NCI-H526 (cell line): Measurements from ENCODE around the gene RNF44.

Source experiments
- DNase-seq, 2 experiments: peaks; one replicate each; lab custom pipeline; 2025; lab: John Stamatoyannopoulos, UW

The RNF44 gene

GRCh38 chr5:176535664-176536131 is 1.5 kb downstream of the RNF44 start:
- peak in 1 of 2 experiments; percentile 21 for DNase-seq

GRCh38 chr5:176535101-176535663 is 2.0 kb downstream of the RNF44 start:
- no peak for DNase-seq

- no peak for DNase-seq
These were observed 2.6 kb downstream of the RNF44 start for GRCh38 chr5:176534640-176535039.

- no peak for DNase-seq
These were observed 3.1 kb downstream of the RNF44 start for GRCh38 chr5:176533894-176534611.

DNA sequence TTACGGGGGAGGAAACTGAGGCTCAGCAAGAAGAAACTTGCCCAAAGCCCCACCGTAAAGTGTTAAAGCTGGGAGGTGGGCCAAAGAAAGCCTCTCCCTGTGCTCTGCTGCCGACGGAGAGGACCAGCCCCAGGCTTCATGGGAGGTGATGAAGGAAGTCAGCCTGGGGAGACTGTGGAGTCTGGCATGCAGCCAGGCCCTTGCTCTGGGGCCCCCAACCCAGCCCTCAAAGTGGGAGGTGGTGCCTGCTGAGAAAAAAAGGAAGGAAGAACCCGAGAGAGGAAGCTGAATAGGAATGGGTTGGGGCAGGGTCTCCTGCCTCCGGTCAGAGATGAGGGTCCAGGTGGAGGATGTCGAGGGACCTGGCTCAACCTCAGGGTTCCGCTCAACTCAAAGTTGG is 3.8 kb downstream of the RNF44 start:
- no peak for DNase-seq

DNA sequence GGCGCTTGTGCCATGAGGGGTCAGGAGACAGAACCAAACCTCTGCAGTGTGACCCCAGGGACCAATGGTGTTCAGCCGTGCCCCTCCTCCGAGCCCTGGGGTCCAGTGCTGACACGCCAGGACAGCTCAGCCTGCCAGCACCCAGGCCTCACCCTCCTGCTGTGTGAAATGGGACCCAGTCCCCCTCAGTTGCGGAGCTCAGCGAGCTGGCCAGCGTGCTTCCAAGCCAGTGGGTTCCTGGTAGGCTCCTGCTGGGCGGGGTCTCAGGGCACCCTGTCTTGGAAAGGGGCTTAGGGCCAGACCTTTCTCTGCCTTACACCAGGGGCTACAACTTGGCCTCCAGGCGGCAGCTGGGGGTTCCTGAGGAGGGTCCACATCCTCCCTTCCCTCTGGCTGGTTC is 4.4 kb downstream of the RNF44 start:
- DNase-seq, result no peak

GRCh38 chr5:176531902-176532493 is 5.2 kb downstream of the RNF44 start:
- no peak for DNase-seq

GRCh38 chr5:176530983-176531901 is 6.0 kb downstream of the RNF44 start:
- peak in 1 of 2 experiments; percentile 15 for DNase-seq

- no peak for DNase-seq
These were observed 6.7 kb downstream of the RNF44 start for GRCh38 chr5:176530393-176530982.

DNA sequence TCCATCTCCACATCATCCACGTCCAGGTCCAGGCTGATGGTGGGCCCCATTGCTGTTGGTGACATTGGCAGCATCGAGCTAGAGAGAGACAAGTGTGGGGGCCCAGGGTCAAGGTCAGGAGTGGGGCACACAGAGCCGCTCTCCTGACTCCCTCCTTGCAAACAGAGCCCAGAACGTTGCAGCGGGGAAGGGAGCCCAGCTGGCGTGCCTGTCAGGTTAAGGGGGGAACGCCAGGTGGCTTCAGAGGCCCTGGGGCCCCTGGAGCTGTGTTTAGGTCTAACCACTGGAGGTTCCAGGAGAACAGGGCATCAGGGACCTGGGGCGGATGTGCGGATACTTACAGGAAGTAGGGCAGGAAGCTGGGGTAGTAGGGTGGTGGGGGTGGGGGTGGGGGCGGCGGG is 7.5 kb downstream of the RNF44 start:
- no peak for DNase-seq

- no peak for DNase-seq
These were observed 8.0 kb downstream of the RNF44 start for GRCh38 chr5:176529116-176529740.

- no peak for DNase-seq
These were observed 8.5 kb downstream of the RNF44 start for GRCh38 chr5:176528761-176529115.

GRCh38 chr5:176528301-176528700 is 8.9 kb downstream of the RNF44 start:
- no peak for DNase-seq

- no peak for DNase-seq
These were observed 9.7 kb downstream of the RNF44 start for GRCh38 chr5:176527246-176528222.

DNA sequence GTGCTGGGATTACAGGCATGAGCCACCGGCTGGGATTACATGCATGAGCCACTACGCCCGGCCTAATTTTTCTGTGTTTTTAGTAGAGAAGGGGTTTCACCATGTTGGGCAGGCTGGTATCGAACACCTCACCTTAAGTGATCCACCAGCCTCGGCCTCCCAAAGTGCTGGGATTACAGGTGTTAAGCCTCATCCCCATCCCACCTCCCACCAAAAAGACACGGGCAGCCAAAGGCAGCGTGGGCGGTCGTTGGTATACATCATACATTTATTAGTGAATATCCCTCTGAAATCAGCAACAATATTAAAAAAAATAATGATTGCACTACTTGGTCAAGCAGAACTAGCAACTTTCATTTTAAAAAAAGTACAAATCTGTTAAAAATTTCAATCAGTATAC is 10.7 kb downstream of the RNF44 start:
- DNase-seq, result no peak

DNA sequence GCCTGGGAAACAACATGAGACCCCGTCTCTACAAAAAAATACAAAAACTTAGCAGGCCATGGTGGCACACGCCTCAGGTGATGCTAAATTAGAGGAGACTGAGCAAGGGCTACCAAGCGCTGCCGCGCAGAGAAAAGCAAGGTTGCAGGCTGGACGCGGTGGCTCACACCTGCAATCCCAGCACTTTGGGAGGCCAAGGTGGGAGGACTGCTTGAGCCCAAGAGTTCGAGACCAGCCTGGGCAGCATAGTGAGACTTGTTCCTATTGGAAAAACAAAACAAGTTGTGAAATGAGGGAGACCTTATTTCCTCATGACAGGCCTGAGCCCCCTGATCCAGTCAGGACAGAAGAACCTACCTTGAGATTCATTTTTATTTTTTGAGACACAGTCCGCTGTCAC is 11.5 kb downstream of the RNF44 start:
- DNase-seq, result no peak

GRCh38 chr5:176524987-176525386 is 12.2 kb downstream of the RNF44 start:
- DNase-seq, result no peak

GRCh38 chr5:176524138-176524537 is 13.1 kb downstream of the RNF44 start:
- DNase-seq, result no peak

- no peak for DNase-seq
These were observed 15.4 kb downstream of the RNF44 start for GRCh38 chr5:176521699-176522263.

DNA sequence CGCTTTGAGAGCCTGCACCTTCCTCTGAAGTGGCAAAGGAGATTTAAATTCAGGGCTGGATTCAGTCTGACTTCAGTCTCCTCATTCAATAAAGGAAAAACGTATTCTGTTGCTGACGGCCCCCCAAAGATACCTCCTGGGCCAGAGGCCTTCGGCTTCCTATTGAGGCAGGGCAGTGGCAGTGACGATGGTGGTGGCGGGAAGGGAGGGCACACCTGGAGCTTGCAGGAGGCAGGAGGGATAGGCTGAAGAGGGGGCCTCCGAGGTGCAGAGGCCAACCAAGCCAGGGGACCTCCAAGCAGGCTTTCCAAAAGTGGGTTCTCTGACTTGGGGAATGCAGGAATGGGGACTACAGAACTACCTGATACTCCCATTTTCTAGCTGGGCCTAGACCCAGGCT is 15.9 kb downstream of the RNF44 start:
- no peak for DNase-seq
